AG10803 (cell line): ENCODE results near the gene PLK5.

Experiments used
- DNase-seq: peaks from one replicate; pipeline ENCODE4 v3.0.0; 2010; ENCODE audit warnings: low read depth
- H3K4me3 ChIP-seq: 2 replicates; pipeline ENCODE4 v1.5.1; 2011; ENCODE audit warnings: mild to moderate bottlenecking, low read length, control low read depth
- CTCF ChIP-seq: conservative IDR thresholded peaks from 2 replicates; pipeline ENCODE4 v1.5.1; 2011; ENCODE audit warnings: mild to moderate bottlenecking, low read length, control low read depth, inconsistent platforms

PLK5 gene

GRCh38 chr19:1481893-1482360 is 42.0 kb upstream of the PLK5 start:
- no peak for DNase-seq
- TF ChIP-seq CTCF, result no peak
- H3K4me3 ChIP-seq, result no peak overlapping the region

- TF ChIP-seq CTCF, result no peak
- no peak for DNase-seq
- no peak overlapping the region for H3K4me3 ChIP-seq
Measured at GRCh38 chr19:1482361-1483130, 41.3 kb upstream of the PLK5 start.

- no peak for DNase-seq
- TF ChIP-seq CTCF, result no peak
- no peak overlapping the region for H3K4me3 ChIP-seq
Measured at GRCh38 chr19:1483131-1483978, 40.5 kb upstream of the PLK5 start.

- H3K4me3 ChIP-seq, result no peak overlapping the region
- TF ChIP-seq CTCF, result no peak
- no peak for DNase-seq
Measured at GRCh38 chr19:1483979-1484428, 39.9 kb upstream of the PLK5 start.

GRCh38 chr19:1486720-1487575 is 36.9 kb upstream of the PLK5 start:
- no peak for DNase-seq
- no peak for TF ChIP-seq CTCF
- H3K4me3 ChIP-seq, result no peak overlapping the region

- DNase-seq, result no peak
- no peak overlapping the region for H3K4me3 ChIP-seq
- TF ChIP-seq CTCF, result no peak
Measured at GRCh38 chr19:1487576-1488281, 36.1 kb upstream of the PLK5 start.
